ENCODE data around the gene PRR35. TPM values are rescaled to one million over a fixed set of nuclear protein-coding genes. Genes with fewer than 3 reads are reported as not detected.
A peak's percentile ranks its signal among the peaks of the same experiment; 100 is the strongest.

PRR35 gene
- total and polyA plus RNA-seq, 2 of the 4 experiments (the other 2 are of a cell fraction): not detected

GRCh38 chr16:521381-522210, 38.6 kb upstream of the PRR35 start:
- Histone ChIP-seq H3K27ac (ENCODE audit: insufficient read depth, low read length) (no peak overlapping the region), H3K18ac (ENCODE audit: low read depth, low read length) (no peak overlapping the region), H2AFZ (replicated peaks; ENCODE audit: low read length, poor library complexity) (peak overlapping the region; percentile 21), H3K14ac (replicated peaks; ENCODE audit: low read depth, low read length) (no peak overlapping the region), H2BK15ac (ENCODE audit: low read depth, low read length) (no peak overlapping the region), H3K9me1 (ENCODE audit: insufficient read depth, low read length) (peaks cover 6% of the 10 kb centered on the region; the same call in 1 of the 2 replicates), H2BK20ac (ENCODE audit: low read depth, low read length) (no peak overlapping the region), H4K91ac (ENCODE audit: insufficient read depth, low read depth, low read length) (no peak overlapping the region), H4K20me1 (ENCODE audit: insufficient read depth, low read length) (peaks cover 34% of the 10 kb centered on the region), H3K56ac (ENCODE audit: extremely low read depth, insufficient read depth, low read length) (no peak overlapping the region), H2AK5ac (ENCODE audit: low read depth, low read length) (no peak overlapping the region), H3K27me3 (ENCODE audit: control insufficient read depth, insufficient read depth, low read length) (no peaks in the 10 kb centered on the region), H3K4ac (ENCODE audit: low read depth, low read length) (no peak overlapping the region), H2BK5ac (ENCODE audit: low read depth, low read length, poor library complexity, severe bottlenecking) (no peak overlapping the region), H2AK9ac (replicated peaks; ENCODE audit: low read depth, low read length, poor library complexity) (peak overlapping the region; percentile 76), H4K8ac (ENCODE audit: low read depth in 2 of 2, low read length in 2 of 2) (no peak overlapping the region), H3K4me1 (ENCODE audit: control insufficient read depth, insufficient read depth, low read length) (peaks cover 15% of the 10 kb centered on the region), H2BK120ac (ENCODE audit: low read depth, low read length) (no peak overlapping the region), H3K4me2 (ENCODE audit: low read depth, low read length) (no peak overlapping the region), H3K9me3 (ENCODE audit: control insufficient read depth, insufficient read depth, low read length) (no peaks in the 10 kb centered on the region), H3K9ac (ENCODE audit: low read depth, low read length) (no peak overlapping the region), H3K23ac (ENCODE audit: low read depth, low read length) (no peak overlapping the region), H3K79me1 (ENCODE audit: low read depth in 1 of 2, low read length in 2 of 2) (peaks cover 7 to 43% of the 10 kb centered on the region in 2 experiments; a peak in 2 of 4 replicates), H4K5ac (ENCODE audit: low read depth, low read length) (no peak overlapping the region), H3K36me3 (ENCODE audit: control insufficient read depth, insufficient read depth, low read length) (peaks cover 32% of the 10 kb centered on the region), H3K4me3 (ENCODE audit: insufficient read depth, low read depth, low read length) (no peak overlapping the region)
- POLR2A ChIA-PET (ENCODE audit: unreplicated experiment): no interaction called here
- no peak for TF ChIP-seq RFX5 (IDR thresholded peaks at IDR 0.05; ENCODE audit: low read depth, low read length)
- TF ChIP-seq SMC3 (IDR thresholded peaks at IDR 0.05; ENCODE audit: low read depth, low read length): no peak
- no peak for TF ChIP-seq USF2 (IDR thresholded peaks at IDR 0.05; ENCODE audit: low read depth, low read length)
- TF ChIP-seq FOS (IDR thresholded peaks at IDR 0.05; ENCODE audit: low read depth, low read length): no peak
- TF ChIP-seq MXI1 (IDR thresholded peaks at IDR 0.05; ENCODE audit: borderline replicate concordance, low read depth, low read length): no peak
- no peak for TF ChIP-seq POLR2A (IDR thresholded peaks at IDR 0.05; ENCODE audit: low read depth, low read length)
- TF ChIP-seq BHLHE40 (IDR thresholded peaks at IDR 0.05; ENCODE audit: low read depth, low read length): no peak
- no peak for TF ChIP-seq CEBPB (IDR thresholded peaks at IDR 0.05; ENCODE audit: low read depth, low read length)
- intact Hi-C loops (cut with micrococcal nuclease): no loop called here
- BruUV-seq (replicated peaks): no TSS peak
- WGBS, 2 experiments (ENCODE audit: extremely low coverage in 2 of 2, insufficient read length in 1 of 2): 91% methylated on average over 6 of the region's 34 CpGs; no CpG with 5 or more reads in 1 of the 2 experiments
- no peak for DNase-seq
- in situ Hi-C loops (cut with MboI; ENCODE audit: low sequenced_read_pairs): no loop called here
- dilution Hi-C loops (cut with HindIII; ENCODE audit: low sequenced_read_pairs, unreplicated experiment): no loop called here
- no peak for ATAC-seq (ENCODE audit: low read depth)
- CTCF ChIA-PET: interaction anchor here (0.5 kb wide), 1 partner anchor 162 kb away, joined by 3 read pairs; no protein-coding TSS in a partner anchor
